ENCODE data around the gene SLX9.

GRCh38 chr21:44897326-44898010 is 42.4 kb upstream of the SLX9 start:
- no peak for TF ChIP-seq CTCF (conservative IDR thresholded peaks at IDR 0.05; ENCODE audit: low read length)
- no peak for TF ChIP-seq EZH2phosphoT487 (IDR thresholded peaks at IDR 0.05; ENCODE audit: borderline replicate concordance, low read depth, low read length)
